PC-3 (cell line): Measurements from ENCODE around the gene STAG1. TPM values are rescaled to one million over a fixed set of nuclear protein-coding genes. Genes with fewer than 3 reads are reported as not detected.

Experiments used
- ATAC-seq: fragments of 200-7000 bp; cut with Tn5 transposase; 2 replicates; pipeline ENCODE4 v1.9.1; 2020; ENCODE audit warnings: mild to moderate bottlenecking, moderate library complexity
- BruUV-seq: library from RNA; stranded (reverse); fragments of 400-500 nt; replicated peaks from 2 replicates; lab custom pipeline; 2021; lab: Mats Ljungman, UMichigan
- CTCF ChIA-PET: fragments of 300-600 bp; sonication (Branson Sonifier 250); formaldehyde crosslinking; loops from one replicate; lab custom pipeline; 2022; ENCODE audit warnings: antibody characterized with exemption; lab: Charles Lee
- POLR2A ChIA-PET: fragments of 300-600 bp; sonication (Branson Sonifier 250); formaldehyde crosslinking; loops from one replicate; lab custom pipeline; 2022; ENCODE audit warnings: antibody characterized with exemption; ENCODE audit not compliant: unreplicated experiment; lab: Charles Lee
- DNase-seq: peaks from one replicate; pipeline ENCODE4 v3.0.0-alpha.2; 2015
- H2AFZ ChIP-seq: fragments of 300-600 bp; sonication (generic); 2 replicates; pipeline ENCODE4 v1.6.0; 2016; ENCODE audit warnings: antibody characterized with exemption, low read length
- H3F3A ChIP-seq: fragments of 300-600 bp; sonication (generic); one replicate; pipeline ENCODE4 v1.6.0; 2017; ENCODE audit warnings: antibody characterized with exemption, low read length, control low read depth, mild to moderate bottlenecking; ENCODE audit not compliant: unreplicated experiment
- H3K27ac ChIP-seq: fragments of 300-600 bp; sonication (generic); 2 replicates; pipeline ENCODE4 v1.5.1; 2016; ENCODE audit warnings: mild to moderate bottlenecking, low read length
- H3K27me3 ChIP-seq: fragments of 300-600 bp; sonication (generic); 2 replicates; pipeline ENCODE4 v1.6.1; 2016; ENCODE audit warnings: low read length, mixed read lengths
- H3K36me3 ChIP-seq: fragments of 300-600 bp; sonication (generic); 2 replicates; pipeline ENCODE4 v1.6.1; 2016; ENCODE audit warnings: low read depth, mixed run types, low read length, mixed read lengths
- H3K4me1 ChIP-seq: fragments of 300-600 bp; sonication (generic); 2 replicates; pipeline ENCODE4 v1.5.1; 2016; ENCODE audit warnings: low read length; ENCODE audit not compliant: insufficient read depth
- H3K4me2 ChIP-seq: fragments of 300-600 bp; sonication (generic); 2 replicates; pipeline ENCODE4 v1.6.0; 2016; ENCODE audit warnings: low read length
- H3K4me3 ChIP-seq: fragments of 300-600 bp; sonication (generic); 2 replicates; pipeline ENCODE4 v1.5.1; 2016; ENCODE audit warnings: mild to moderate bottlenecking, low read length, mixed read lengths
- H3K79me2 ChIP-seq: fragments of 300-600 bp; sonication (generic); 2 replicates; pipeline ENCODE4 v1.6.1; 2017; ENCODE audit warnings: low read length, mixed read lengths
- H3K9ac ChIP-seq: fragments of 300-600 bp; sonication (generic); 2 replicates; pipeline ENCODE4 v1.6.0; 2016; ENCODE audit warnings: mild to moderate bottlenecking, low read length
- H3K9me2 ChIP-seq: fragments of 300-600 bp; sonication (generic); replicated peaks from 2 replicates; pipeline ENCODE4 v1.6.1; 2016; ENCODE audit warnings: mixed run types, low read length, mixed read lengths
- H3K9me3 ChIP-seq: fragments of 300-600 bp; sonication (generic); 2 replicates; pipeline ENCODE4 v1.6.1; 2016; ENCODE audit warnings: low read length, mixed read lengths
- H4K20me1 ChIP-seq: fragments of 300-600 bp; sonication (generic); 2 replicates; pipeline ENCODE4 v1.6.1; 2016; ENCODE audit warnings: low read length, mixed read lengths
- CTCF ChIP-seq: fragments of 300-600 bp; sonication (generic); conservative IDR thresholded peaks from 2 replicates; pipeline ENCODE4 v1.5.1; 2017; ENCODE audit warnings: antibody characterized with exemption, low read depth, mild to moderate bottlenecking, low read length
- EZH2 ChIP-seq: fragments of 300-600 bp; sonication (generic); IDR thresholded peaks from one replicate; pipeline ENCODE4 v1.6.1; 2017; ENCODE audit warnings: antibody characterized with exemption, mild to moderate bottlenecking, low read length; ENCODE audit not compliant: unreplicated experiment
- EZH2phosphoT487 ChIP-seq: fragments of 300-600 bp; sonication (generic); IDR thresholded peaks from 2 replicates; pipeline ENCODE4 v1.6.1; 2018; ENCODE audit warnings: mild to moderate bottlenecking, antibody characterized with exemption, low read length, borderline replicate concordance
- intact Hi-C: fragments of 100-400 bp; cut with micrococcal nuclease; formaldehyde crosslinking; loops from 2 replicates; pipeline ENCODE4 v1.9.0; 2023
- total RNA-seq: library from RNA; depleted of rRNA; stranded (reverse); fragments of >200 nt; gene quantifications from 2 replicates; pipeline ENCODE4 v1.2.3, GENCODE V29; 2014

Gene STAG1
- total RNA-seq, 1 experiment from 2014 or later: 14.6 TPM

- Histone ChIP-seq H3K9me2 (no peaks in the 10 kb centered on the region), H3K4me2 (no peak overlapping the region), H3K27me3 (no peaks in the 10 kb centered on the region), H3K36me3 (no peaks in the 10 kb centered on the region), H3K4me1 (peaks cover 7% of the 10 kb centered on the region), H3K4me3 (no peak overlapping the region), H3K9ac (no peak overlapping the region), H3K9me3 (no peaks in the 10 kb centered on the region), H3F3A (peaks cover 4% of the 10 kb centered on the region), H4K20me1 (no peaks in the 10 kb centered on the region), H3K79me2 (no peaks in the 10 kb centered on the region), H2AFZ (no peak overlapping the region), H3K27ac (no peak overlapping the region)
- TF ChIP-seq EZH2 (no peak), CTCF (no peak), EZH2phosphoT487 (no peak)
- intact Hi-C loops: no loop called here
- ChIA-PET CTCF (no interaction called here), POLR2A (no interaction called here)
- no TSS peak for BruUV-seq
- no peak for DNase-seq
- no peak for ATAC-seq
Observed at GRCh38 chr3:136463170-136463569, 289.0 kb downstream of the STAG1 start.

DNA sequence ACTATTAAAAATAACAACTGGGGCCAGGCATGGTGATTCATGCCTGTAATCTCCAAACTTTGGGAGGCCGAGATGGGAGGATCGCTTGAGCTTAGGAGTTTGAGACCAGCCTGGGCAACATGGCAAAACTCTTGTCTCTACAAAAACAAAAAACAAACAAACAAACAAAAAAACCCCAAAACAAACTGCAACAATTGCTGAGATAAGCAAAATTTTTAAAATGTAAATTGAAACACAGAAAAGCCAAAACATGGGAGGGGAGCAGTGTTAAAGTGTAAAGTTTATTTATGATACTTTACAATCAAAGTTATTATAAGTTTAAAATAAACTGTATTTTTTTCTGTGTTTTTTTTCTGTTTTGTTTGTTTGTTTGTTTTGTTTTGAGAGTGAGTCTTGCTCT, 294.4 kb downstream of the STAG1 start:
- ChIA-PET POLR2A (no interaction called here), CTCF (no interaction called here)
- DNase-seq: no peak

DNA sequence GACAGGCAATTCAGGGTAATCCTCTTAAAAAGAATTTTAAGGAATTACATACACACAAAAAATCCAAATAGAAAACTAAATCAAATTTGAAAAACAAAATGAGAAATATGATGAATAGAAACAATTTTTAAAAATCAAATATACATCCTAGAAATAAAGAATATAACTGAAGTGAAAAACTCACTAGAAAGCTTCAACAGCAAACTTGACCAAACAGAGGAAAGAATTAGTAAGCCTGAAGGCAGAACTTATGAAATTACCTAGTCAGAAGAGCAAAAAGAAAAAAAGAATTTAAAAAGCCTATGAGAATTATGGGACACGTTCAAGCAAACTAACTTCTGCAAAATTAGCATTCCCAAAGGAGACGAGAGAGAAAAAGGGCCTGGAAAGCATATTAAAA, 296.0 kb downstream of the STAG1 start:
- ChIA-PET CTCF (no interaction called here), POLR2A (no interaction called here)
- Histone ChIP-seq H3K27ac (no peak overlapping the region), H3K27me3 (no peaks in the 10 kb centered on the region), H3K9me2 (no peaks in the 10 kb centered on the region), H3K79me2 (no peaks in the 10 kb centered on the region), H3F3A (no peaks in the 10 kb centered on the region), H2AFZ (no peak overlapping the region), H3K4me2 (no peak overlapping the region), H3K9me3 (peaks cover 14% of the 10 kb centered on the region), H3K9ac (no peak overlapping the region), H4K20me1 (no peaks in the 10 kb centered on the region), H3K4me1 (no peaks in the 10 kb centered on the region), H3K4me3 (no peak overlapping the region), H3K36me3 (peaks cover 28% of the 10 kb centered on the region)
- no peak for TF ChIP-seq EZH2phosphoT487
- intact Hi-C loops: no loop called here
- ATAC-seq: no peak
- DNase-seq: no peak
- BruUV-seq: no TSS peak

More for the DNA sequence above, 294.4 kb downstream of the STAG1 start:
- Histone ChIP-seq H3K36me3 (peaks cover 28% of the 10 kb centered on the region), H3K27ac (no peak overlapping the region), H3K9me2 (no peaks in the 10 kb centered on the region), H3K79me2 (no peaks in the 10 kb centered on the region), H2AFZ (no peak overlapping the region), H3K27me3 (no peaks in the 10 kb centered on the region), H3K9me3 (peaks cover 14% of the 10 kb centered on the region), H4K20me1 (no peaks in the 10 kb centered on the region), H3K4me3 (no peak overlapping the region), H3K9ac (no peak overlapping the region), H3K4me2 (no peak overlapping the region), H3K4me1 (no peaks in the 10 kb centered on the region), H3F3A (no peaks in the 10 kb centered on the region)
- BruUV-seq: no TSS peak
- intact Hi-C loops: no loop called here
- no peak for ATAC-seq
- TF ChIP-seq EZH2phosphoT487 (no peak), CTCF (no peak), EZH2 (no peak)
